Uterus (tissue), 4 donors: ENCODE data around the gene ID1. TPM values are rescaled to one million over a fixed set of nuclear protein-coding genes. Genes with fewer than 3 reads are reported as not detected.
A peak's percentile ranks its signal among the peaks of the same experiment; 100 is the strongest.
"Not testable (repeated sequence)": the region's sequence is repeated elsewhere in the genome, so short reads cannot be mapped to it uniquely, and the experiment has no call there.

ENCODE experiments used
- DNase-seq, 2 donors: peaks; one replicate each; pipeline ENCODE4 v3.0.0-alpha.2; 2019 to 2020
- H3K27ac ChIP-seq, 2 donors: fragments of 200-600 bp; sonication (generic); 1 replicate in 1 of 2; 2 replicates in 1 of 2; pipeline ENCODE4 v1.5.1; 2016 to 2018
- H3K27me3 ChIP-seq, 2 donors: fragments of 200-600 bp; sonication (generic); one replicate each; pipeline ENCODE4 v1.5.1; 2018 to 2019; ENCODE audit warnings: control low read depth in 1 of 2
- H3K36me3 ChIP-seq, 2 donors: fragments of 200-600 bp; sonication (generic); one replicate each; pipeline ENCODE4 v1.5.1; 2019; ENCODE audit warnings: control low read depth in 1 of 2
- H3K4me1 ChIP-seq, 2 donors: fragments of 200-600 bp; sonication (generic); one replicate each; pipeline ENCODE4 v1.5.1; 2018 to 2019; ENCODE audit warnings: control low read depth in 1 of 2
- H3K4me3 ChIP-seq, 2 donors: fragments of 200-600 bp; sonication (generic); 1 replicate in 1 of 2; 2 replicates in 1 of 2; pipeline ENCODE4 v1.5.1; 2018 to 2019; ENCODE audit warnings: mild to moderate bottlenecking in 1 of 2
- H3K9me3 ChIP-seq, 2 donors: fragments of 200-600 bp; sonication (generic); one replicate each; pipeline ENCODE4 v1.5.1; 2019; ENCODE audit warnings: control low read depth in 1 of 2
- CTCF ChIP-seq, 4 experiments: fragments of 200-600 bp in 2 of 4; fragments of 450-650 bp in 2 of 4; sonication (generic) in 2 of 4; IDR thresholded peaks; one replicate each; pipeline ENCODE4 v1.5.1; 2016 to 2019; ENCODE audit warnings: antibody characterized with exemption in 4 of 4, mild to moderate bottlenecking in 2 of 4, moderate library complexity in 1 of 4
- POLR2A ChIP-seq, 2 donors: fragments of 450-650 bp; IDR thresholded peaks; one replicate each; pipeline ENCODE4 v1.6.1; 2016; ENCODE audit warnings: antibody characterized with exemption in 2 of 2, mild to moderate bottlenecking in 1 of 2, moderate library complexity in 1 of 2
- intact Hi-C: fragments of 100-400 bp; cut with DNase I; formaldehyde crosslinking; loops from one replicate; pipeline ENCODE4 v1.15.1; 2023; ENCODE audit warnings: low total_unique reads
- total RNA-seq, 4 donors: library from RNA; depleted of rRNA in 3 of 4; stranded (reverse); fragments of >200 nt in 3 of 4; gene quantifications; one replicate each; pipeline versions ENCODE4 v1.1.0 to v1.2.4, GENCODE V29; 2014 to 2023
- donor health status: DM: yes; HTN: yes; CAD: no.

Gene ID1
- total RNA-seq, 4 donors from 2014 or later = 364 to 646 (median 505) TPM

DNA sequence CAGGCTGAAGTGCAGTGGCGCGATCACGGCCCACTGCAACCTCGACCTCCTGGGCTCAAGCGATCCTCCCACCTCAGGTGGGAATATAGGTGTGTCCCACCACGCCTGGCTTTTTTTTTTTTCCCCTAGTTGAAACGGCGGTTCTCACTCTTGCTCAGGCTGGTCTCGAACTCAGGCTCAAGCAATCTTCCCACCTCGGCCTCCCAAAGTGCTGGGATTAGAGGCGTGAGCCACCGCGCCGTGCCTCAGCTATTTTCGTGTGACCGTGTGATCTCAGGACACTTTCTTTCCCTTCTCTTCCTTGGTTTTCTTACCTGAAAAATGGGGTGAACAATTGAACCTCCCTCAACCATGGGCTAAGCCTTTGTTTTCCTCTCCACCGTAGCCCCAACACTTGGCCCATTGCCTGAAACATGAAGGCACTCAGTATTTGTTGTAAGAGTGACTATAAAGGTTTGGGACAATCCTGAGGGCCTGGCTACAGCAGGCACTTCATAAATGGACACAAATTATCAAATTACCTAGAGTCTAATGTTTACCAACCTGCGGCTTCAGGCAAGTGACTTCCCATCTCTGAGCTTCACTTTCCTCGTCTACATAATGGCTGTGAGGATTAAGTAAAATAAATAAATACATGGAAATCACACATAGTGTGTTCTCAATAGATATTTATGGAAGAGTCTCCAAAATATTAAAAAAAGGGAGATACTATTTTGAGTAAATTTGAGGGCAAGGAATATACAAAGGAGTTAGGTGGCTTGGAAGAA, 31.4 kb upstream of the ID1 start:
- Histone ChIP-seq H3K4me3 (peak overlapping the region; percentile 27 to 48), H3K9me3 (no peaks in the 10 kb centered on the region), H3K27ac (peak overlapping the region; percentile 88 to 95), H3K36me3 (no peaks in the 10 kb centered on the region), H3K27me3 (no peaks in the 10 kb centered on the region), H3K4me1 (peaks cover 0 to 3% of the 10 kb centered on the region in 2 donors)
- no peak for TF ChIP-seq POLR2A (IDR thresholded peaks at IDR 0.05)
- TF ChIP-seq CTCF (IDR thresholded peaks at IDR 0.05) = no peak
- intact Hi-C loops = no loop called here
- no peak for DNase-seq

GRCh38 chr20:31574986-31575385, 30.1 kb upstream of the ID1 start:
- H3K9me3 ChIP-seq, intact Hi-C loops, H3K4me3 ChIP-seq, H3K27ac ChIP-seq, DNase-seq, H3K4me1 ChIP-seq, H3K27me3 ChIP-seq, H3K36me3 ChIP-seq: not testable (repeated sequence)

DNA sequence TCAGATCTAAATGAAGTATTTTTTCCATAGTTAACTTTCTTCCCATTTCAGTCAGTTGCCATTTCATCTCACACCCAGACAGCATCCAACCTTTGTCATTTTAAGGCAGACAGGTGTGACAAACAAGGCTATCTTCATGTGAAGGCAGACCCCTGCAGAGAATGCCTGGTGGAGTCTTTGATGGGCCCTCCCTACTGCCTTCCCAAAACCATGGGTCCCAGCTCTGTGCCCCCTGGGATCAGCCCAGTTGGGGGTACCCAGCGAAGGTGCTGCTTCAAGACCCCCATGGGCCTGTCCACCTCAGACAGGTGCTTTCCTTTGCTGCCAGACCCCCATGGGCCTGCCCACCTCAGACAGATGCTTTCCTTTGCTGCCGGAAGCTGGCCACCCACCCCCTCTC, 28.3 kb upstream of the ID1 start:
- intact Hi-C loops = no loop called here
- DNase-seq = no peak
- Histone ChIP-seq H3K4me3 (no peak overlapping the region), H3K36me3 (no peaks in the 10 kb centered on the region), H3K9me3 (no peaks in the 10 kb centered on the region), H3K27me3 (no peaks in the 10 kb centered on the region), H3K27ac (no peak overlapping the region), H3K4me1 (peaks cover 0 to 3% of the 10 kb centered on the region in 2 donors)
- no peak for TF ChIP-seq CTCF (IDR thresholded peaks at IDR 0.05)

GRCh38 chr20:31577194-31577593, 27.9 kb upstream of the ID1 start:
- intact Hi-C loops = no loop called here
- Histone ChIP-seq H3K27ac (no peak overlapping the region), H3K4me1 (peaks cover 0 to 3% of the 10 kb centered on the region in 2 donors), H3K27me3 (no peaks in the 10 kb centered on the region), H3K9me3 (no peaks in the 10 kb centered on the region), H3K4me3 (no peak overlapping the region), H3K36me3 (no peaks in the 10 kb centered on the region)
- no peak for DNase-seq
- TF ChIP-seq CTCF (IDR thresholded peaks at IDR 0.05) = no peak
- no peak for TF ChIP-seq POLR2A (IDR thresholded peaks at IDR 0.05)

DNA sequence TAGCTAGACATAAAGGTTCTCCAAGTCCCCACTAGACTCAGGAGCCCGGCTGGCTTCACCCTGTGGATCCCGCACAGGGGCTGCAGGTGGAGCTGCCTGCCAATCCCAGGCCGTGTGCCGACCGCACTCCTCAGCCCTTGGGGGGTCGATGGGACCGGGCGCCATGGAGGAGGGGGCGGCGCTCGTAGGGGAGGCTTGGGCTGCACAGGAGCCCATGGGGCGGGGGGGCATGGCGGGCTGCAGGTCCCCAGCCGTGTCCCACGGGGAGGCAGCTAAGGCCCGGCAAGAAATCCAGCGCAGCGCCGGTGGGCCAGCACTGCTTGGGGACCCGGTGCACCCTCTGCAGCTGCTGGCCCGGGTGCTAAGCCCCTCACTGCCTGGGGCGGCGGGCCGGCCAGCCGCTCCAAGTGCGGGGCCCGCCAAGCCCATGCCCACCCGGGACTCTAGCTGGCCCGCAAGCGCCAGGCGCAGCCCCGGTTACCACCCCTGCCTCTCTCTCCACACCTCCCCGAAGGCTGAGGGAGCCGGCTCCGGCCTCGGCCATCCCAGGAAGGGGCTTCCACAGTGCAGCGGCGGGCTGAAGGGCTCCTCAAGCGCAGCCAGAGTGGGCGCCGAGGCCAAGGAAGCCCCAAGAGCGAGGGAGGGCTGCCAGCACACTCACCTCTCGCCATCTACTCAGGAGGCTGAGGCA, 26.5 kb upstream of the ID1 start:
- no peak overlapping the region for H3K4me3 ChIP-seq
- no peak for DNase-seq
- H3K9me3 ChIP-seq = no peaks in the 10 kb centered on the region
- H3K27ac ChIP-seq = no peak overlapping the region
- no peaks in the 10 kb centered on the region for H3K27me3 ChIP-seq
- intact Hi-C loops = no loop called here
- TF ChIP-seq CTCF (IDR thresholded peaks at IDR 0.05) (no peak), POLR2A (IDR thresholded peaks at IDR 0.05) (no peak)
- H3K36me3 ChIP-seq = no peaks in the 10 kb centered on the region
- no peaks in the 10 kb centered on the region for H3K4me1 ChIP-seq
